ENCODE results near the gene LFNG. TPM values are rescaled to one million over a fixed set of nuclear protein-coding genes. Genes with fewer than 3 reads are reported as not detected.
A peak's percentile ranks its signal among the peaks of the same experiment; 100 is the strongest.

The LFNG gene
- total and polyA plus RNA-seq, 2 of the 13 experiments (the other 11 are each of a cell fraction or from before 2014, with no cell fraction given): 0.44 to 1.5 TPM

DNA sequence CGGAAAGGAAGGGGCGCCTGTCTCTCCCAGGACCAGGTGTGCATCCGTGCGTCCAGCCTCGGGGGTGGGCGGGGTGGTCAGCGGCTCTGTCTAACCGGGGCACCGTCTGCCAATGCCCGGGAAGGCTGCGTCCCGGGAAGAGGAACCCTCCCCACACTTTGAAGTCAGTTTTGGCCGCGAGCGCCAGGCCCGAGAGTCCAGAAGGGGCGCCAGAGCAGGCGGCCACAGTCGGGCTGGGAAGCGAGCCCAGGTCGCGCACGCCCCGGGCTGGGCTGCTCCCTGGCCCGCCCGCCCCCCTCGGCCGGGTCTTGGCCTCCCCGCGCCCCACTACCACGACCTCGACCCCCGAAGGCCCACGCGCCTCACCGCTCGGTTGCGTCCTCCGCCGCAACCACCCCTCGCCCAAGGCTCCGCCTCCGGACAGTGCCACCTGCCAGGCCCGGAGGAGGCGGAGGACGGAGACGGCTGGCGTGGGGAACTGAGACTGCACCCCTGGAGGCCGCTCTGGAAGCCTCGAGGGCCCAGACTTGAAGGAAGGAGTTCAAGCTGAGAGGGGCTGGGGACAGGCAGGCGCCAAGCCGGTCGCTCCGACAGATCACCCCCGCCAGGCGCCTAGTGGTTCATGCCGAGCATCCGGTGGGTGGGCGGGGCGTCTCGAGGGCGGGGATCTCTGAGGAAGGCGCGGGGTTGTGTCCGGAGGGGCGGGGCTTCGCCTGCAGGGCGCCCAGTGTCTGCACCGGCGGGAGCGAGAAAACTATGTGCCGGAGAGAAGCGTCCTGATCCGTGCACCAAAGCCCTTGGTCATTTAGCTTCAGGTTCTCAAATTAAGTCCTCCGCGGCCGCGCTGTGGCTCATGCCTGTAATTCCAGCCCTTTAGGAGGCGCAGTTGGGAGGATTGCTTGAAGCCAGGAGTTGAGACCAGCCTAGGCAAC lies 35.8 kb downstream of the LFNG start, which contains the start of gene BRAT1 (continued):
- TF ChIP-seq, protein P1, sequence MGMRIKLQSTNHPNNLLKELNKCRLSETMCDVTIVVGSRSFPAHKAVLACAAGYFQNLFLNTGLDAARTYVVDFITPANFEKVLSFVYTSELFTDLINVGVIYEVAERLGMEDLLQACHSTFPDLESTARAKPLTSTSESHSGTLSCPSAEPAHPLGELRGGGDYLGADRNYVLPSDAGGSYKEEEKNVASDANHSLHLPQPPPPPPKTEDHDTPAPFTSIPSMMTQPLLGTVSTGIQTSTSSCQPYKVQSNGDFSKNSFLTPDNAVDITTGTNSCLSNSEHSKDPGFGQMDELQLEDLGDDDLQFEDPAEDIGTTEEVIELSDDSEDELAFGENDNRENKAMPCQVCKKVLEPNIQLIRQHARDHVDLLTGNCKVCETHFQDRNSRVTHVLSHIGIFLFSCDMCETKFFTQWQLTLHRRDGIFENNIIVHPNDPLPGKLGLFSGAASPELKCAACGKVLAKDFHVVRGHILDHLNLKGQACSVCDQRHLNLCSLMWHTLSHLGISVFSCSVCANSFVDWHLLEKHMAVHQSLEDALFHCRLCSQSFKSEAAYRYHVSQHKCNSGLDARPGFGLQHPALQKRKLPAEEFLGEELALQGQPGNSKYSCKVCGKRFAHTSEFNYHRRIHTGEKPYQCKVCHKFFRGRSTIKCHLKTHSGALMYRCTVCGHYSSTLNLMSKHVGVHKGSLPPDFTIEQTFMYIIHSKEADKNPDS (CRISPR knock-in tag; IDR thresholded peaks at IDR 0.05): no peak
- TF ChIP-seq TCF12 (IDR thresholded peaks at IDR 0.05): no peak
- TF ChIP-seq TCF12 (CRISPR knock-in tag; IDR thresholded peaks at IDR 0.05): 0 out of 2 replicates have a peak, but pooled peaks have one; percentile 14
- TF ChIP-seq YEATS4 (CRISPR knock-in tag; IDR thresholded peaks at IDR 0.05; ENCODE audit: borderline replicate concordance): peak; percentile 81
- peak; percentile 85 for TF ChIP-seq ZNF605 (CRISPR knock-in tag; IDR thresholded peaks at IDR 0.05)
- TF ChIP-seq IKZF1 (IDR thresholded peaks at IDR 0.05): no peak
- TF ChIP-seq KDM6A (CRISPR knock-in tag; IDR thresholded peaks at IDR 0.05; ENCODE audit: low read depth): no peak
- TF ChIP-seq PTBP1 (IDR thresholded peaks at IDR 0.05; ENCODE audit: low read depth, low read length, poor library complexity, severe bottlenecking): no peak
- no peak for TF ChIP-seq NR1H2 (CRISPR knock-in tag; IDR thresholded peaks at IDR 0.05; ENCODE audit: borderline replicate concordance, low read depth)
- peak; percentile 70; the same call in 1 of the 2 replicates for TF ChIP-seq ZNF777 (CRISPR knock-in tag; IDR thresholded peaks at IDR 0.05)
- TF ChIP-seq ZC3H4 (CRISPR knock-in tag; IDR thresholded peaks at IDR 0.05; ENCODE audit: borderline replicate concordance): no peak
- no peak for TF ChIP-seq XBP1 (CRISPR knock-in tag; IDR thresholded peaks at IDR 0.05)
- no peak for TF ChIP-seq ZNF530 (CRISPR knock-in tag; IDR thresholded peaks at IDR 0.05; ENCODE audit: low read depth)
- TF ChIP-seq, protein P2, sequence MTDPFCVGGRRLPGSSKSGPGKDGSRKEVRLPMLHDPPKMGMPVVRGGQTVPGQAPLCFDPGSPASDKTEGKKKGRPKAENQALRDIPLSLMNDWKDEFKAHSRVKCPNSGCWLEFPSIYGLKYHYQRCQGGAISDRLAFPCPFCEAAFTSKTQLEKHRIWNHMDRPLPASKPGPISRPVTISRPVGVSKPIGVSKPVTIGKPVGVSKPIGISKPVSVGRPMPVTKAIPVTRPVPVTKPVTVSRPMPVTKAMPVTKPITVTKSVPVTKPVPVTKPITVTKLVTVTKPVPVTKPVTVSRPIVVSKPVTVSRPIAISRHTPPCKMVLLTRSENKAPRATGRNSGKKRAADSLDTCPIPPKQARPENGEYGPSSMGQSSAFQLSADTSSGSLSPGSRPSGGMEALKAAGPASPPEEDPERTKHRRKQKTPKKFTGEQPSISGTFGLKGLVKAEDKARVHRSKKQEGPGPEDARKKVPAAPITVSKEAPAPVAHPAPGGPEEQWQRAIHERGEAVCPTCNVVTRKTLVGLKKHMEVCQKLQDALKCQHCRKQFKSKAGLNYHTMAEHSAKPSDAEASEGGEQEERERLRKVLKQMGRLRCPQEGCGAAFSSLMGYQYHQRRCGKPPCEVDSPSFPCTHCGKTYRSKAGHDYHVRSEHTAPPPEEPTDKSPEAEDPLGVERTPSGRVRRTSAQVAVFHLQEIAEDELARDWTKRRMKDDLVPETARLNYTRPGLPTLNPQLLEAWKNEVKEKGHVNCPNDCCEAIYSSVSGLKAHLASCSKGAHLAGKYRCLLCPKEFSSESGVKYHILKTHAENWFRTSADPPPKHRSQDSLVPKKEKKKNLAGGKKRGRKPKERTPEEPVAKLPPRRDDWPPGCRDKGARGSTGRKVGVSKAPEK (CRISPR knock-in tag; IDR thresholded peaks at IDR 0.05; ENCODE audit: borderline replicate concordance): no peak
- TF ChIP-seq, protein P3, sequence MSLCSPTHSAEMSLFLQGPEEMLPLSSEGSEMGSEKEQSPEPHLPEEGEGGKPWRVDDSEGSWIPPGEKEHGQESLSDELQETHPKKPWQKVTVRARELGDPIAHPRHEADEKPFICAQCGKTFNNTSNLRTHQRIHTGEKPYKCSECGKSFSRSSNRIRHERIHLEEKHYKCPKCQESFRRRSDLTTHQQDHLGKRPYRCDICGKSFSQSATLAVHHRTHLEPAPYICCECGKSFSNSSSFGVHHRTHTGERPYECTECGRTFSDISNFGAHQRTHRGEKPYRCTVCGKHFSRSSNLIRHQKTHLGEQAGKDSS (CRISPR knock-in tag; IDR thresholded peaks at IDR 0.05; ENCODE audit: borderline replicate concordance, low read depth): 0 out of 2 replicates have a peak, but pooled peaks have one; percentile 58
- TF ChIP-seq ZNF556 (CRISPR knock-in tag; IDR thresholded peaks at IDR 0.05; ENCODE audit: borderline replicate concordance): peak; percentile 82; the same call in 1 of the 2 replicates
- TF ChIP-seq, protein P4, sequence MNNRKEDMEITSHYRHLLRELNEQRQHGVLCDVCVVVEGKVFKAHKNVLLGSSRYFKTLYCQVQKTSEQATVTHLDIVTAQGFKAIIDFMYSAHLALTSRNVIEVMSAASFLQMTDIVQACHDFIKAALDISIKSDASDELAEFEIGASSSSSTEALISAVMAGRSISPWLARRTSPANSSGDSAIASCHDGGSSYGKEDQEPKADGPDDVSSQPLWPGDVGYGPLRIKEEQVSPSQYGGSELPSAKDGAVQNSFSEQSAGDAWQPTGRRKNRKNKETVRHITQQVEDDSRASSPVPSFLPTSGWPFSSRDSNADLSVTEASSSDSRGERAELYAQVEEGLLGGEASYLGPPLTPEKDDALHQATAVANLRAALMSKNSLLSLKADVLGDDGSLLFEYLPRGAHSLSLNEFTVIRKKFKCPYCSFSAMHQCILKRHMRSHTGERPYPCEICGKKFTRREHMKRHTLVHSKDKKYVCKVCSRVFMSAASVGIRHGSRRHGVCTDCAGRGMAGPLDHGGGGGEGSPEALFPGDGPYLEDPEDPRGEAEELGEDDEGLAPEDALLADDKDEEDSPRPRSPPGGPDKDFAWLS (CRISPR knock-in tag; IDR thresholded peaks at IDR 0.05; ENCODE audit: borderline replicate concordance): no peak
- no peak for TF ChIP-seq ZNF562 (CRISPR knock-in tag; IDR thresholded peaks at IDR 0.05; ENCODE audit: borderline replicate concordance)
- no peak for TF ChIP-seq NCOR1 (IDR thresholded peaks at IDR 0.05; ENCODE audit: borderline replicate concordance, low read length)
- TF ChIP-seq FOXC1 (CRISPR knock-in tag; IDR thresholded peaks at IDR 0.05; ENCODE audit: borderline replicate concordance): peak; percentile 24

Measured in HepG2 (cell line).